Measurements from ENCODE around the gene BBS9. TPM values are rescaled to one million over a fixed set of nuclear protein-coding genes. Genes with fewer than 3 reads are reported as not detected.

BBS9 gene
- total RNA-seq, 1 experiment from 2014 or later: 20.9 TPM

DNA sequence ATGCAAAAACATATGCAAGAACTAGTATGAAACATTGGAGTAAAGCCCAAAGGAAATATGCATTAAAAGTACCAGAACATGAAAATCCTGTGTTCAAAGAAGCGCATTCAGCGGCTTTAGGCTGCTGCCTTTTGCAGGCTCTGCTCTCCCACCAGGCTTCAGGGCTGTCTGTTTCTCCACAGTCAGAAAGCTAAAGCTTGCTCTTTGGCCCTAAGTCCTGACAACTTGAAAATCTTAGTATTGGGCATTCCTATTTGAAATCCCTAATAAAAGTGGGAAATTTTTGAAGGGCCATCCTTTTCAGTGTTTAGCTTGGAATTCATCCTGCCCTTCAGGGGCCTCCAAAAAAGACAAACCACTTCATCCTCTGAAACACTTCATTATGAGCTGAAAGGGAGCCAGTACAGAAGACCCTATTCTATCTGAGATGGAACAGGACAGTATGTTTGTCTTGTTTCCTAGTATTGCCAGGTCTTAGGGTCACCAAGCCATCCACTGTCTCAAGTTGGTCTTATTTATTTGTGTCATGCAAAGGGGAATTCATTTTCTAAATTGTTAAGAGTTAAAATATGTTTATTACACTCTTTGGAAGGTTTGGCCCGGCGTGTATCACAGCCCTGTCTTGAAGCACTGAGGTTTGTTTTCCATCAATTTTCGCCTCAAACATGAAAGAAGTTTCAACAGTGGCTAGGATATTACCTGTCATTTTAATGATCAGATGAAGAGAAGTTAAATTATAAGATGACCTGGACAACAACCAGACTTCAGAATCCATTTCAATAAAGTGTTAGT is 449.7 kb downstream of the BBS9 start:
- DNase-seq (ENCODE audit: low read depth, low spot score): no peak
- in situ Hi-C loops (cut with HindIII; ENCODE audit: low pct_unique_long_range_greater_than_20kb, low sequenced_read_pairs): no loop called here

DNA sequence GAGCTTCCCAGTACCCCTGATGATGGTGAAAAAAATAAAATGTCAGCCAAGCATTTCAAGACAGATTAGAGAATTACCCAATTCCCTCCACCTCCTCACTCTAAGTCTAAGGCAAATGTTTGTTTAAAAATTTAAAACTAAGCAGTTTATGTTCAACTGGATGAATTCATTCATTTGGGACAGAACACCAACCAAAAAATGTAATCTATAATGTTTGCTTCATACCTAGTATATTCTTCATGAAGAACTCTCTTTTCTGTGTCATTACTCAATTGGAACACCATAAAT is 450.3 kb downstream of the BBS9 start:
- no peak for DNase-seq (ENCODE audit: low read depth, low spot score)
- in situ Hi-C loops (cut with HindIII; ENCODE audit: low pct_unique_long_range_greater_than_20kb, low sequenced_read_pairs): no loop called here

DNA sequence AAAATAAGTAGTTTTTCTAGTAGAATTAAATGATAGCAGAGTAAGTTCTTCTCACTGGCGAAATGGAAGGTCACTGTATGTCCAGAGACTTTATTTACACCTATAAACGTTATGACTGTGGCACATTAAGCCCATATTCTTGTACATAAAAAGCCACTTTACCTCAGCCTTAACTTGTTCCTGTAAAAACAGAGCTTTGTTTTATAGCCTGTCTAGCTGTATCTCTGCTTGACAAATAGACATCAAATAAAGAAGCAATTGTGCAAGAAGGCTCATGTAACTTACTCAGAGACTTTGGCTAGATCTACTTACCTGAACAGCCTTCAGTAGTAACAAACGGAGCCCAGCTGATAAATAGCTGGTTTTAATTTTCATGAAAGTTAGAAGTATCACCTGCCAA is 451.9 kb downstream of the BBS9 start:
- in situ Hi-C loops (cut with HindIII; ENCODE audit: low pct_unique_long_range_greater_than_20kb, low sequenced_read_pairs): no loop called here
- DNase-seq (ENCODE audit: low read depth, low spot score): no peak

DNA sequence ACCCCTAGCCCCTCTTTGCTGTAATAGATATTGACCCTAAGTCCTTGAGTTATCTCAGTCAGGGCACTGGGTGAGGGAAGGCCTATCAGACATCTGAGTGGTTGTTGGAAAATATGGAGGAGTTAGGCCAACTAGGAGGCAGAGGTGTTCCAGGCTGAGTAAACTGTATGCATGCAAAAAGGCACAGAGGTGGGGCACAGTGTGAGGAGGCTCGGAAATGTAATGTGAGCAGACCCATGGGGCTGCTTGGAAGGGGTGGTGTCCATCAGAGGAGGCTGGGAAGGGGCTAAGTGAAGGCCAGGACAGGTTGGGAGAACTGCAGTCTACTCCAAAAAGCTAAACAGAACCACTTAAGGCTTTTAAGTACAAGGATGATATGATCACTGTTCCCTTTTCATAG is 452.7 kb downstream of the BBS9 start:
- in situ Hi-C loops (cut with HindIII; ENCODE audit: low pct_unique_long_range_greater_than_20kb, low sequenced_read_pairs): no loop called here
- no peak for DNase-seq (ENCODE audit: low read depth, low spot score)

DNA sequence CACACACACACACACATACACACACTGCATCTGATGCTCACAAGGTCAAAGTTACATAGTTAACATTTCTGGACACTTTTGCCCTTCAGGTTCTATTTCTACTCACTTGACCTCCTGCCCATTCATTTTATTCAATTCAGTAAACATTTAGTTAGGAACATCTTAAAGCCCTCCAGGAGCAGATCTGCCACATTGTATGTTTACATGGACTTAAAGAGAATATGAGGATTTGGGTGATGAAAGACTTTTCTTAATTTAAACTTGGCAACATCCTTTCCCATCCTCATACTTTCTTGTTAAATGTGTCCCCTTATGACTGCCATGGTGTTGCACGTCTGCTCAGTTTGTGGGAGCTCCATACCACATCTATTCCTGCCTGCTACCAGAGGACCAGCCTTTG is 453.2 kb downstream of the BBS9 start:
- DNase-seq (ENCODE audit: low read depth, low spot score): no peak

DNA sequence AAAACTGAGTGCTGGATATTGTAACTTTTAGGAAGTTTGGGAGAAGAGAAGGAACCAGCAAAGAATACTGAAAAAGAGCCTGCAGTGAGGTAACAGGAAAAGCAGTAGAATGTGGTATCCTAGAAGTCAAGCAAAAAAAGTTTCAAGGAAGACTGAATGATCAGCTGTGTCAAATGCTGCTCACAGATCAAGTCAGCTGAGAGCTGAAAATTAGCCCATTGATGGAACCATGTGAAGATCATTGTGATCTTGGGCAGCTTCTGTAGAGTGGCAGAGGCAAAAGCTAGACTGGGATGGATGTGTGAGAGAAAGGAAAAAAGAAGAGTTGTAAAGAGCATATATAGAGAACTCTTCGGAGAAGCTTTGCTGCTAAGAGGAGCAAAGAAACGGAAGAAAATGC is 460.5 kb downstream of the BBS9 start:
- DNase-seq (ENCODE audit: low read depth, low spot score): peak; percentile 52
- in situ Hi-C loops (cut with HindIII; ENCODE audit: low pct_unique_long_range_greater_than_20kb, low sequenced_read_pairs): no loop called here

More for the DNA sequence above, 453.2 kb downstream of the BBS9 start:
- in situ Hi-C loops (cut with HindIII; ENCODE audit: low pct_unique_long_range_greater_than_20kb, low sequenced_read_pairs): no loop called here

DNA sequence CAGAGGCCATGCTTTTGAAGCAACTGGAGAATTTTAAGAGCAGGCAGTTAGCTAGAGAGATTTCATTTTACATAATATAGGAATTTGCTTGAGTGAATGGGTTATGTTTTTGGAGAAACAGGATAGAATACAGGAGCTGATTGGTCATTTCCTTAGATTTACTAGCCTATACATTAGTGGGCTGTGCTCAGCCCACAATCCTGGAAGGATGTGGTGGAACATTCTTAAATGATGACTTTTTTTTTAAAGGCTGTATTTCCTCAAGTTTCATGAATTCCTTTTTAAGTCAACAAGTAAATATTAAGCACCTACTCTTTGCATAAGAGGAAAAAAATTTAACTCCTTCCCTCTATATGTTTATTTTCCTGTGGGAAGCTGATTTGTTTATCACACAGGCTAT is 461.6 kb downstream of the BBS9 start:
- in situ Hi-C loops (cut with HindIII; ENCODE audit: low pct_unique_long_range_greater_than_20kb, low sequenced_read_pairs): no loop called here
- DNase-seq (ENCODE audit: low read depth, low spot score): no peak

DNA sequence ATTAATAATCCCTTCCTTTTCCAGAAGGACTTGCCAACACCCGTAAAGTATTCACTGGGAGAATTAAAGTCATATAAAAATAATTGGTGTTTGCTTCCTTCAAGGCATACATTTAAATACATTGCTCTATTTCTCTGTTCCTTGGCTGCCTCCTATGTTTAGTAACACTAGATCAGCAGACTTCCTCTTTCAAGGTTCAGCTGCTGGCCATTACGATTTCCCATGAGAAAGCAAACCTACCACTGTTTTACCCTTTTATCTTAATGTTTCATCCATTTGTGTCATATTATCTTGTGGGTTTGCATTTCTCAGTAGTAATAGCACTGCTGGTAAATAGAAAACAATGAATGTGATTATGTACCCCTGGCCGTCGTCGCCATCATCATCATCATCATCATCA is 462.1 kb downstream of the BBS9 start:
- no peak for DNase-seq (ENCODE audit: low read depth, low spot score)
- in situ Hi-C loops (cut with HindIII; ENCODE audit: low pct_unique_long_range_greater_than_20kb, low sequenced_read_pairs): no loop called here

- DNase-seq (ENCODE audit: low read depth, low spot score): no peak
- in situ Hi-C loops (cut with HindIII; ENCODE audit: low pct_unique_long_range_greater_than_20kb, low sequenced_read_pairs): no loop called here
Observed at GRCh38 chr7:33592718-33593117, 463.4 kb downstream of the BBS9 start.

DNA sequence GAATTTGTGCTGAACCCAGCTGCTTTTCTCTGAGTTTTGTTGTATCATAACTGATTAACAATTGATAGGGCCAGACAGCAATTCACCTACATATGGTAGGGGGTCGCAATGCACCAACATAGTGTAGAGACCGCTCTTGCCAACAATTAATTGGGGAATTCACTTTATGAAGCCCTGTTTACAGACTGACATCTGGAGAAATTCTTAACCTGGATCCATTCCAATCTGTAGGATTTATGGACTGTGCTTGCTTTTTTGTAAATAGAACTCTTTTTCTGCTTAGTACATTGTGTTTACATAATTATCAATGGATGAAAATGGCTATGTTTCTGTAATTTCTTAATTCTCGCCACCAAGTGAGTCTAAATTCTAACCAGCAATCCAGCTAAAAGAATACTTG is 464.2 kb downstream of the BBS9 start:
- in situ Hi-C loops (cut with HindIII; ENCODE audit: low pct_unique_long_range_greater_than_20kb, low sequenced_read_pairs): no loop called here

DNA sequence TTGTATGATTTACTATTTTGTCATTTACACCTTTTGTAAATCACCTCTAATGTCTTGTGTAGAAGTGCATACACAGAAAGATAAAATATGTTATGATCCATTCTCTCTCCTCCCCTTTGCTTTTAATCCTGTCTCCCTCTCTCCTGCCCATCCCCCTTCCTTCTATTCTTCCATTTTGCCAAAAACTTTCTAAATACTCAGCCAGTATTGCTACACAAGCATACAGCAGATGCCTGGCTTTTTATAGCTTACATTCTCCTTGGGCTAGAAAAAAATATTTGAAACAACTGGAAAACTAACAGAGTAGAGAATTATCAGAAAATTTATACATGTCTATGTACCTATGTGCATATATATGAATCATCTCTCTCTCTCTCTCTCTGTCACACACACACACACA is 467.3 kb downstream of the BBS9 start:
- in situ Hi-C loops (cut with HindIII; ENCODE audit: low pct_unique_long_range_greater_than_20kb, low sequenced_read_pairs): no loop called here
- DNase-seq (ENCODE audit: low read depth, low spot score): no peak

More for the DNA sequence above, 464.2 kb downstream of the BBS9 start:
- no peak for DNase-seq (ENCODE audit: low read depth, low spot score)

GRCh38 chr7:33597181-33597580 is 467.8 kb downstream of the BBS9 start:
- in situ Hi-C loops (cut with HindIII; ENCODE audit: low pct_unique_long_range_greater_than_20kb, low sequenced_read_pairs): no loop called here
- no peak for DNase-seq (ENCODE audit: low read depth, low spot score)

DNA sequence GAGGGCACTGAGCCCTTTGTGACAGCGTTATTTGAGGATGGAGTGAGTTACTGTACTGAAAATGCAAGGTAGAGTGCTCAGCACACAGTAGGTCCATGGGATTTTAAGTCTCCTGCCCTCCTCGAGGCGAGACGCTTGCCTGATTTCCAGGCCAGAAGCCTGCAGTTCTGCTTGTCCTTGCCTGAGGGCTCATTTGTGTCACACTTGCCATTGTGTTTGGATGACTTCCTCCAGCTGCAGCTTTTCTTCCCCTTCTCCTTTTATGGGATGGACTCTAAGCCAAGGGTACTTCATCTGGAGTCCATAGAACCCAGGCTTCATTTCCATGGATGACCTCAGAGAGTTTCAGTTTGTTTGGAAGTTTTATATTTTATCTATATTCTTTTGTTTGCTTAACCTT is 471.7 kb downstream of the BBS9 start:
- no peak for DNase-seq (ENCODE audit: low read depth, low spot score)
- in situ Hi-C loops (cut with HindIII; ENCODE audit: low pct_unique_long_range_greater_than_20kb, low sequenced_read_pairs): no loop called here

- in situ Hi-C loops (cut with HindIII; ENCODE audit: low pct_unique_long_range_greater_than_20kb, low sequenced_read_pairs): no loop called here
Observed at GRCh38 chr7:33601884-33602283, 472.5 kb downstream of the BBS9 start.

DNA sequence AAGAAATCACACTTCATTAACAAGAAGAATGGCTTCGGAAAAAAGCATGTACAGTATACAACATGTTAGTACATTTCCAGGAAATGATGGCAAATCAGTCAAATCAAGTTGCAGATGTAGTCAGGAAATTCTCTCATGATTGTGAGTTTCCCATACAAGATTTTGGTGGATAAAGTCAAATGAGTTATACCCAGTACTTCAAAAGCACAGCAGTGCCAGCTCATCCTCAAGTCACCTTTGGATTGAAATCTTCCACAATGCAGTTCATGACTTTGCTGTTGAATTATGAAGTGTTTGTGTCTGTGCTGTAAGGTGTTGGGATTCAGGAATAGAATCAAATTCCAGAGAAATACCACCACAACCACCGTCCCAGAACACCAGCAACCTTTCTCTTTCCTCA is 474.7 kb downstream of the BBS9 start:
- in situ Hi-C loops (cut with HindIII; ENCODE audit: low pct_unique_long_range_greater_than_20kb, low sequenced_read_pairs): no loop called here
- no peak for DNase-seq (ENCODE audit: low read depth, low spot score)

More at GRCh38 chr7:33601884-33602283, 472.5 kb downstream of the BBS9 start:
- DNase-seq (ENCODE audit: low read depth, low spot score): no peak

DNA sequence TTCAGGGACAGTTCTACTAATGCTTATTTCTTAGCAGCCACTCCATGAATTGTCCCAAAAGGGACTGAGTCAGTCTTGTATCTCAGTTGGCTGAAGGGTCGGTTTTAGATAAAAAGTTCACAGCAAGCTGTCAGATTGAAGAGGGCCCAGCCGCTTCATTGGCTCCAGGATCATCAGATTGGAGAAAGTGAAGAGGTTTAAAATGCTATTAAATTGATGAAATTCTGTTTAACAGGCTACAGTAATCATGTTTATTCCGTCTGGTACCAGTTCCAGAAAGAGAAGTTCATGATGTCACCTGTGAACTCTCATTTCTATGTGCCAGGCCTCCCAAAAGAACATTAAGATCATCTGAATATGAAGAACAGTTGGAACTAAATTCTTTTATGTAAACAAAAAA is 481.6 kb downstream of the BBS9 start:
- no peak for DNase-seq (ENCODE audit: low read depth, low spot score)
- in situ Hi-C loops (cut with HindIII; ENCODE audit: low pct_unique_long_range_greater_than_20kb, low sequenced_read_pairs): no loop called here

GRCh38 chr7:33612442-33612841 is 483.1 kb downstream of the BBS9 start:
- in situ Hi-C loops (cut with HindIII; ENCODE audit: low pct_unique_long_range_greater_than_20kb, low sequenced_read_pairs): no loop called here
- no peak for DNase-seq (ENCODE audit: low read depth, low spot score)

DNA sequence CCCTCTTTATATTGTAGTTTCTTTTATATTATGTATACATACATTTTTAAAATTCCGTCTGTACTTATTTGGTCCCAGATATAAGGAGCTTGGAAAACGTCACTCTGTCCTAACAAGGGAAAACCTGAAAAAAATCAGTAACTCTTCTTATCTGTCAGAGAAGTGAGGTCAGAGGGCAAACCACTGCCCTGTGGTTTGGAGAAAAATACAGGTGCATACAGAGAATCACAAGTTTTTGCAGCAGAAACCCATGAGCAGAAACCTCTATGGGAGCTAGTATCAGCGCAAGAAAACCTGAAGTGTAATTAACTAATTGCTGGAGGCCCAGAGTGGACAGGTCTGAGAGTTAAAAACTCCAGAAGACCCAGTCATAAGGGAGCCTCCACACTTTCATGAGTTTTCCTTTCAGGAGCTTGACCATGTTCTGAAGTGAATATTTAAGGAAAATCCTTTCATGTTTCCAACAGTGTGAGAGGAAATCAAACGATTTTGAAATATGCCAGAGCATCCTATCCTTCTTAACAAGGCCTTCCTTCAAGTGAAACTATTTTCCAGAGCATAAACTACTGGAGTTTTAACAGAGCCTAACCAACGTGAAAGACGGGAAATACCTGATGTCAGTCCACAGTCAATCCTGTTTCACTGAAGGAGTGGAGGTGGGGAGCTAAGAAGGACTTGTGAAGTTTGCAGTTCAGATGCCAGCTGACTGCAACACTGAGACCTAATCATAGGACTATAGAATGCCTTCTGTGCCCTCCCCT is 485.2 kb downstream of the BBS9 start:
- in situ Hi-C loops (cut with HindIII; ENCODE audit: low pct_unique_long_range_greater_than_20kb, low sequenced_read_pairs): no loop called here
- DNase-seq (ENCODE audit: low read depth, low spot score): no peak

GRCh38 chr7:33616752-33617151 is 487.4 kb downstream of the BBS9 start:
- no peak for DNase-seq (ENCODE audit: low read depth, low spot score)
- in situ Hi-C loops (cut with HindIII; ENCODE audit: low pct_unique_long_range_greater_than_20kb, low sequenced_read_pairs): no loop called here

All from SK-MEL-5 (cell line).